HG03139 (cell line): Measurements from ENCODE around the gene ALDOB.

Experiments
- ATAC-seq: cut with Tn5 transposase; IDR thresholded peaks from one replicate; pipeline ENCODE4 v1.9.1; 2021; ENCODE audit not compliant: unreplicated experiment

The ALDOB gene

GRCh38 chr9:101457003-101457402 is 21.4 kb upstream of the ALDOB start:
- ATAC-seq, result no peak

- ATAC-seq, result no peak
Measured at GRCh38 chr9:101455656-101456240, 20.2 kb upstream of the ALDOB start.

- no peak for ATAC-seq
Measured at GRCh38 chr9:101453776-101454570, 18.4 kb upstream of the ALDOB start.

GRCh38 chr9:101451498-101451897 is 15.9 kb upstream of the ALDOB start:
- ATAC-seq, result no peak

GRCh38 chr9:101450931-101451330 is 15.4 kb upstream of the ALDOB start:
- ATAC-seq, result no peak

GRCh38 chr9:101449071-101449721 is 13.6 kb upstream of the ALDOB start:
- peak; percentile 96 for ATAC-seq

GRCh38 chr9:101448680-101449070 is 13.1 kb upstream of the ALDOB start:
- ATAC-seq, result no peak

GRCh38 chr9:101446732-101447131 is 11.2 kb upstream of the ALDOB start:
- ATAC-seq, result no peak

- ATAC-seq, result no peak
Measured at GRCh38 chr9:101445353-101446029, 9.9 kb upstream of the ALDOB start.

- ATAC-seq, result no peak
Measured at GRCh38 chr9:101443364-101443771, 7.8 kb upstream of the ALDOB start.

- ATAC-seq, result no peak
Measured at GRCh38 chr9:101442736-101443135, 7.2 kb upstream of the ALDOB start.

GRCh38 chr9:101442318-101442717 is 6.7 kb upstream of the ALDOB start:
- no peak for ATAC-seq

GRCh38 chr9:101440714-101441230 is 5.2 kb upstream of the ALDOB start:
- ATAC-seq, result no peak

- no peak for ATAC-seq
Measured at GRCh38 chr9:101438523-101438922, 2.9 kb upstream of the ALDOB start.

GRCh38 chr9:101437806-101438232 is 2.2 kb upstream of the ALDOB start:
- no peak for ATAC-seq

- ATAC-seq, result no peak
Measured at GRCh38 chr9:101434998-101435397, 576 bp downstream of the ALDOB start.

- ATAC-seq, result no peak
Measured at GRCh38 chr9:101433229-101433628, 2.3 kb downstream of the ALDOB start.

- no peak for ATAC-seq
Measured at GRCh38 chr9:101432740-101433139, 2.8 kb downstream of the ALDOB start.

- no peak for ATAC-seq
Measured at GRCh38 chr9:101432171-101432570, 3.4 kb downstream of the ALDOB start.

GRCh38 chr9:101429736-101430135 is 5.8 kb downstream of the ALDOB start:
- no peak for ATAC-seq

GRCh38 chr9:101428909-101429308 is 6.7 kb downstream of the ALDOB start:
- no peak for ATAC-seq
